ENCODE data around the gene KDM8.
A peak's percentile ranks its signal among the peaks of the same experiment; 100 is the strongest.
"Not testable (repeated sequence)": the region's sequence is repeated elsewhere in the genome, so short reads cannot be mapped to it uniquely, and the experiment has no call there.

KDM8 gene

GRCh38 chr16:27199736-27200135 is 3.6 kb upstream of the KDM8 start:
- H3K27ac ChIP-seq = no peak overlapping the region
- no peak for TF ChIP-seq ZFX (IDR thresholded peaks at IDR 0.05)
- no peak for TF ChIP-seq CTCF (conservative IDR thresholded peaks at IDR 0.05)

GRCh38 chr16:27200914-27201313 is 2.4 kb upstream of the KDM8 start:
- H3K27ac ChIP-seq = not testable (repeated sequence)

GRCh38 chr16:27202923-27203506 is 311 bp upstream of the KDM8 start:
- peak overlapping the region; percentile 83 for H3K27ac ChIP-seq
- TF ChIP-seq CTCF (conservative IDR thresholded peaks at IDR 0.05) (no peak), ZFX (IDR thresholded peaks at IDR 0.05) (no peak)

- TF ChIP-seq ZFX (IDR thresholded peaks at IDR 0.05) (no peak), CTCF (conservative IDR thresholded peaks at IDR 0.05) (no peak)
- peak overlapping the region; percentile 83 for H3K27ac ChIP-seq
These were observed 1.1 kb downstream of the KDM8 start for GRCh38 chr16:27204312-27204915.

GRCh38 chr16:27205423-27206065 is 2.2 kb downstream of the KDM8 start:
- no peak overlapping the region for H3K27ac ChIP-seq
- TF ChIP-seq ZFX (IDR thresholded peaks at IDR 0.05) (no peak), CTCF (conservative IDR thresholded peaks at IDR 0.05) (no peak)

GRCh38 chr16:27207121-27207520 is 3.8 kb downstream of the KDM8 start:
- H3K27ac ChIP-seq = not testable (repeated sequence)

- H3K27ac ChIP-seq = no peak overlapping the region
- TF ChIP-seq ZFX (IDR thresholded peaks at IDR 0.05) (no peak), CTCF (conservative IDR thresholded peaks at IDR 0.05) (no peak)
These were observed 4.9 kb downstream of the KDM8 start for GRCh38 chr16:27208081-27208680.

GRCh38 chr16:27208796-27209195 is 5.5 kb downstream of the KDM8 start:
- TF ChIP-seq ZFX (IDR thresholded peaks at IDR 0.05) (no peak), CTCF (conservative IDR thresholded peaks at IDR 0.05) (no peak)
- H3K27ac ChIP-seq = no peak overlapping the region
